Stimulated activated effector memory CD8-positive, alpha-beta T cell treated with anti-CD3 and anti-CD28 coated beads, Interleukin-12 subunit alpha, Interleukin-12 subunit beta, amount 100 ng/mL, for 72 hours (primary cell): ENCODE results near the gene UVRAG.
"Not testable (repeated sequence)": the region's sequence is repeated elsewhere in the genome, so short reads cannot be mapped to it uniquely, and the experiment has no call there.

Source experiments
- ATAC-seq: fragments of 150-1000 bp; cut with Tn5 transposase; 2 replicates; pipeline ENCODE4 v1.10.0; 2021
- DNase-seq, 2 donors: peaks; one replicate each; pipeline ENCODE4 v3.0.0; 2021 to 2022; ENCODE audit warnings: low spot score in 2 of 2
- H3K27ac Mint-ChIP-seq: one replicate; pipeline ENCODE4 v1.8.0; 2022; ENCODE audit warnings: mild to moderate bottlenecking, mixed read lengths
- H3K36me3 Mint-ChIP-seq: one replicate; pipeline ENCODE4 v1.8.0; 2022; ENCODE audit warnings: mild to moderate bottlenecking, mixed read lengths
- H3K4me1 Mint-ChIP-seq: one replicate; pipeline ENCODE4 v1.8.0; 2022; ENCODE audit warnings: mixed read lengths
- H3K4me3 Mint-ChIP-seq: one replicate; pipeline ENCODE4 v1.8.0; 2022; ENCODE audit warnings: mild to moderate bottlenecking, mixed read lengths
- H3K9me3 Mint-ChIP-seq: one replicate; pipeline ENCODE4 v1.8.0; 2022; ENCODE audit warnings: mixed read lengths

Gene UVRAG

DNA sequence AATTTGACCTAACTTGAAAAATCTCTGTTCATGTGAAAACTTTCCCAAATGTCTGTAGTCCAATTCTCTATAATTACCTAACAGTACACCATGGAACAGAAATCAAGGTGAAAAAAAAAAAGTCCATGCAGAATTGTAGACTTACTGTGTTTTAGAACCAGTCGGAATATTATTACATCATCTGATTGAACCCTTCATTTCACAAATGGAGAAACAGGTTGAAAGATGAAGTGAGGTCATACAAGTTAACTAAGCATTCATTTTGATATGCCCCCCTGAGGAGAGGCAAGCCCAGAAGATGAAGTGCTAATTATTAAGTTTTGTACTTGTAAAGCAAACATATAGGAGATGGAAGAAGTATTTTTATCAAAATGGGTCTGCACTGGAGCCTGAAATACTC, 211.9 kb downstream of the UVRAG start:
- H3K9me3 Mint-ChIP-seq: no peaks in the 10 kb centered on the region
- H3K4me1 Mint-ChIP-seq: no peaks in the 10 kb centered on the region
- no peak overlapping the region for H3K27ac Mint-ChIP-seq
- no peak for ATAC-seq
- H3K36me3 Mint-ChIP-seq: peaks cover 7% of the 10 kb centered on the region
- no peak for DNase-seq
- H3K4me3 Mint-ChIP-seq: no peak overlapping the region

- Mint-ChIP-seq H3K4me1 (no peaks in the 10 kb centered on the region), H3K36me3 (peaks cover 7% of the 10 kb centered on the region), H3K9me3 (no peaks in the 10 kb centered on the region), H3K4me3 (no peak overlapping the region), H3K27ac (no peak overlapping the region)
- DNase-seq: no peak
- ATAC-seq: no peak
Observed at GRCh38 chr11:76030286-76030685, 215.3 kb downstream of the UVRAG start.

DNA sequence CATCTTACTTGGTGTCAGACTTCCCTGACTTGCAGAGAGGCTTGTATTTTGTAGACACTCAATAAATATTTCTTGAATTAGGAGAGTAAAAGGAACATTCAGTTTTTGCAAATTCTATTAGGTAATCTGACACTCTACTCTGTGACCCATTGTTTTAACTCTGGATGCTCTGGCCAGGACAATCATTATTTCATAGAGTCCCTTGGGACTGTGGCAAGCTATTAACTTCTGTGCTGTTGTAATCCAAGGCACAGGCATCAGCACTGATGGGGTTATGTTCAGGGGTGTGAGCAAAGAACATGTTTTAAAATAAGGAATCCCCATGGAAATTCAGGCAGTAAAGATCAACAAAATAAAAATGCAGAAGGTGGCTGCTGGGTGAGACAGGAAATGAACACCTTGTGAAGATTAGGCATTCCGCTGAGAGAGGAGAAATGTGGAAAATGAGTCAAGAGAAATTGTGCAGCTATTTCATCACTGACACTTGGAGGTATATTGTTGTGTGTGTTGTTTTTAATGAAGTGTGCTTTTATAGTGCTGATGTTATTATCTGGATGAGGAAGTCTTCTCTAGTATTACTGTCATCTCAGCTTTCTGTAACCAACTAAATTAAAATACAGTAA, 216.1 kb downstream of the UVRAG start:
- H3K27ac Mint-ChIP-seq: no peak overlapping the region
- DNase-seq: no peak
- H3K36me3 Mint-ChIP-seq: peaks cover 7% of the 10 kb centered on the region
- no peak for ATAC-seq
- H3K9me3 Mint-ChIP-seq: no peaks in the 10 kb centered on the region
- H3K4me3 Mint-ChIP-seq: no peak overlapping the region
- H3K4me1 Mint-ChIP-seq: no peaks in the 10 kb centered on the region

GRCh38 chr11:76033699-76034098, 218.7 kb downstream of the UVRAG start:
- peaks cover 7% of the 10 kb centered on the region for H3K36me3 Mint-ChIP-seq
- no peak overlapping the region for H3K27ac Mint-ChIP-seq
- no peaks in the 10 kb centered on the region for H3K9me3 Mint-ChIP-seq
- H3K4me3 Mint-ChIP-seq: no peak overlapping the region
- ATAC-seq: no peak
- no peaks in the 10 kb centered on the region for H3K4me1 Mint-ChIP-seq
- DNase-seq: no peak

DNA sequence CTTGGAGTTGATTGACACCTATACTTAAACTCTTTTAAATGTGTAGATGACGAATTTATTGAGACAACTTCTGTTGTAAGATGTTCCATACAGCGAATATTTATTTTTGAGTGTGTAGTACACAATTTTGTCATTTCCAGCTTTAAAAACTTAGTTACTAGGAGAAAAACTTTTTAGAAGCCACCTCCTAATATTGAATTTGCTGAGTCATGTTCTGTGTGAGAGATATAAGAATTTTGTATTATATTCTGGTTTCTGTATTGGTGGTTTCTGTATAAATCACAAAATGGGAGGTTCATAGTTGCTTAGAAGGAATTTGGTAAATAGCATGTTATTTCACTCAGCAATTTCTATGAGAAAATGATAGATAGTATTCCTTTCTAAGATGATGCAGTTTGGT, 220.0 kb downstream of the UVRAG start:
- Mint-ChIP-seq H3K36me3 (no peaks in the 10 kb centered on the region), H3K4me3 (no peak overlapping the region), H3K4me1 (no peaks in the 10 kb centered on the region), H3K27ac (no peak overlapping the region), H3K9me3 (no peaks in the 10 kb centered on the region)
- no peak for DNase-seq
- no peak for ATAC-seq

GRCh38 chr11:76038608-76039007, 223.6 kb downstream of the UVRAG start:
- Mint-ChIP-seq H3K27ac (no peak overlapping the region), H3K4me1 (no peaks in the 10 kb centered on the region), H3K9me3 (no peaks in the 10 kb centered on the region), H3K4me3 (no peak overlapping the region), H3K36me3 (no peaks in the 10 kb centered on the region)
- ATAC-seq (no peak), DNase-seq (no peak)

DNA sequence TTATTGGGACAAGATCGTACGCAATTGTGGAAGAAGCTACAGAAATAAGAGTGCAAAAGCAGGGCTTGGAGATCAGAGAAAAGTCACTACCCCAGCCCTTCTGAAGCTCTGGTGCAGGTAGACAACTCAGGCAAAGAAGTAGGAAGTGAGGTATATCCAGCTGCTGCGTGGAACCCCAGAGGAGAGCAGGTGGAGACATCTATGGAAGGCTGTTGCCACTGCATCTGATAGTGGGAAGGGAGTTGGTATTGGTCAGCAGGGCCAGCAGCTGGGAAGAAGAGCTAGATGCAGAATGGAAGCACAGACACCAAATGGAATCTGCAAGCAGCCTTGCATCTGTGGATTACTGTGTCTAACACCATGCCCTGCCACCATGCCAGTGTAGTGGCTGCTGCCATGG, 226.2 kb downstream of the UVRAG start:
- ATAC-seq (no peak), DNase-seq (no peak)
- Mint-ChIP-seq H3K4me1 (no peaks in the 10 kb centered on the region), H3K27ac (no peak overlapping the region), H3K9me3 (no peaks in the 10 kb centered on the region), H3K4me3 (no peak overlapping the region), H3K36me3 (peaks cover 5% of the 10 kb centered on the region)

GRCh38 chr11:76044750-76045320, 229.8 kb downstream of the UVRAG start:
- DNase-seq: no peak
- no peak overlapping the region for H3K27ac Mint-ChIP-seq
- no peak for ATAC-seq
- no peak overlapping the region for H3K4me3 Mint-ChIP-seq
- no peaks in the 10 kb centered on the region for H3K4me1 Mint-ChIP-seq
- H3K36me3 Mint-ChIP-seq: peaks cover 5% of the 10 kb centered on the region
- no peaks in the 10 kb centered on the region for H3K9me3 Mint-ChIP-seq

GRCh38 chr11:76047231-76047630, 232.2 kb downstream of the UVRAG start:
- H3K4me1 Mint-ChIP-seq: peaks cover 6% of the 10 kb centered on the region
- peaks cover 5% of the 10 kb centered on the region for H3K36me3 Mint-ChIP-seq
- no peak overlapping the region for H3K27ac Mint-ChIP-seq
- no peak overlapping the region for H3K4me3 Mint-ChIP-seq
- ATAC-seq: no peak
- no peaks in the 10 kb centered on the region for H3K9me3 Mint-ChIP-seq
- no peak for DNase-seq

DNA sequence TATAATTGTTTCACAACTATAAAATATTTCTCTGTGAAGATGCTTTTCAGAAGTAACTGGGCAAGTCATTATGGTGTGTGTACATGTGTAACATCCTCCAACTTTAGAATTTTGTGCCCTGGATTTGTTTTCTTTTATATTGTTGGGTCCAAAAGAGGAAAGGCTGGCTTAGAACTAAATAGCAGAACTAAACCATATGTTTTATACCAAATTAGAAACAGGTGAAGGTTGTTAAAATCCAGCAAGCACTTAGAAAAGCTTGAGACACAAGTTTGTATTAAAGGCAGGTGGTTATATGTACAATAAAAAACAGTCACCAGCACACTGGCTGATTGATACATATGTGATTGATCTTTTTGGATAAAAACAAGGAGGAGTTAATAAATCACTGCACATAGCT, 232.8 kb downstream of the UVRAG start:
- Mint-ChIP-seq H3K9me3 (no peaks in the 10 kb centered on the region), H3K4me3 (no peak overlapping the region), H3K27ac (no peak overlapping the region), H3K36me3 (peaks cover 5% of the 10 kb centered on the region), H3K4me1 (peaks cover 8% of the 10 kb centered on the region)
- DNase-seq: no peak
- ATAC-seq: no peak

DNA sequence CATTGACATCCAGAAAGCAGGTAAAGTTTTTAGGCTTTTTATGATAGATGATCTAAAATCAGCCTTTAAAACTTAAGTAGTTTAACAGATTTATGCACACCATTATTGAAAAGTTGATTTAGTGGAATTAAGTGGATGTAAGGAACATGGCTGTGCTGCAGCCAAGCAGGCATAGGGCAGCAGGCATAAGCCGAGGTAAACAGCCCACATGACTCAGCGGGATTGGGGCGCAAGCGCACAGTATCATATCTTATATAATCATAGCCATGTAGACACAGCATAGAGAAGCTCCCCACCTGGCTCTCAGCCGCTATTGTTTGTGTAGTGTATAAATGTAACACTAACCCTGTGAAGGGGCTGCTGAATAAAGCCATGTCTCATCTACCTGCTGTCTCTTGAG, 233.8 kb downstream of the UVRAG start:
- Mint-ChIP-seq H3K4me1 (peaks cover 8% of the 10 kb centered on the region), H3K9me3 (no peaks in the 10 kb centered on the region), H3K27ac (no peak overlapping the region), H3K36me3 (peaks cover 5% of the 10 kb centered on the region), H3K4me3 (no peak overlapping the region)
- DNase-seq (no peak), ATAC-seq (no peak)

DNA sequence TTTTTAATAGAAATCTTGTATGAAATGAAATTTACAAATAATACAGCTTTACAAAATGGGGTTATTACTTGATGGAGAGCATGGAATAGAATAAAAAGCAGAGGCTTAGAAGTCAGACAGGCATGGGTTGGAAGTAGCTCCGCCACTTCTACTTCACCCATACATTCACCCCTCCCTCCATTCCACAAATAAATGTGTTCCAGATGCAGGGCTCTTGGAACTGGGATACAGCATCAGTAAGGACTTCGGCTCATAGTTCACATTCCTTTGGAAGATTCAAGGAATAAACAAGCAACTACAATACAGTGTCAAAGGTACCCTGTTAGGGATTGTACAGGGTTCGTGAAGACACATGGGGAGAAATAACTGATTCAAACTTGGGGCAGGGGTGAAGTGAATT, 234.5 kb downstream of the UVRAG start:
- Mint-ChIP-seq H3K36me3 (peaks cover 4% of the 10 kb centered on the region), H3K27ac (no peak overlapping the region)

DNA sequence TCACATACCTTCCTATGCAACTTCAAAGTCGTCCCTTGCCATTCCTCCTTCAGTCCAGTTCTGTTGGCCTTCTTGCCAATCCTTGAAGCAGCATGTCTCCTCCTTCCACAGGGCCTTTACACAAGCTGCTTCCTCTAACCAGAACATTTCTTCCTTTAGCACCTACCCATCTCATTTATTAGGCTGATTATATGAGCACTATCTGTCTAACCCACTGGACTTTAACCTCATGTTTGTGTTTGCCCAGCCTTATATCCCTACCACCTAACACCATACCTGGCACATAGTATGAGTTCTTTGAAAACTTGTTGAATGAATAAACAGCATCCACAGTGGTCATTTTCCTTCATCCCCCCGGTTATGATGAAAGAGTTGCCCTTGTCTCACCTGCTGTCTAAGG, 236.9 kb downstream of the UVRAG start:
- Mint-ChIP-seq H3K4me1 (peaks cover 8% of the 10 kb centered on the region), H3K9me3 (no peaks in the 10 kb centered on the region), H3K27ac (peak overlapping the region; percentile 20), H3K36me3 (no peaks in the 10 kb centered on the region), H3K4me3 (no peak overlapping the region)
- ATAC-seq (no peak), DNase-seq (no peak)

More for the DNA sequence above, 234.5 kb downstream of the UVRAG start:
- no peak for ATAC-seq
- DNase-seq: no peak
- H3K4me3 Mint-ChIP-seq: no peak overlapping the region
- no peaks in the 10 kb centered on the region for H3K9me3 Mint-ChIP-seq
- H3K4me1 Mint-ChIP-seq: peaks cover 8% of the 10 kb centered on the region

GRCh38 chr11:76054330-76054729, 239.3 kb downstream of the UVRAG start:
- Mint-ChIP-seq H3K4me1 (peaks cover 8% of the 10 kb centered on the region), H3K27ac (no peak overlapping the region), H3K4me3 (no peak overlapping the region), H3K36me3 (no peaks in the 10 kb centered on the region), H3K9me3 (no peaks in the 10 kb centered on the region)
- no peak for ATAC-seq
- DNase-seq: no peak

DNA sequence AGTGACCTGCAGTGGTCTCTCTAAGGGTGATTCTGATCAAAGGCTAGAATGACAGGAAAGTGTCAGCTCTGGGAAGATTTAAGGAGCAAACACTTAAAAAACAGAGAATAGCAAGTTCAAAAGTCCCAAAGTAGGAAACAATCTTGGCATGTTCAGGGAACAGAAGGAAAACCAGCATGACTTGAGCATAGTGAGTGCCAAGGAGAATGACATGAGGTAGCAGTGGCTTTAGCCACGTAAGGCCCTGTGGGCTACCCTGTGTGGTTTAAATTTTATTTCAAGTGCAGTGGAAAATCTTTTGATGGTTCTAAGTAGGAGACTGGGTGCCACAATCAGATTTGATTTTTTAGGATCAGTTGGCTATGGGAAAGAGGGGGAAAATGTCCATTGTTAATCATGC, 241.9 kb downstream of the UVRAG start:
- Mint-ChIP-seq H3K36me3 (no peaks in the 10 kb centered on the region), H3K4me1 (peaks cover 6% of the 10 kb centered on the region), H3K27ac (no peak overlapping the region), H3K9me3 (no peaks in the 10 kb centered on the region), H3K4me3 (no peak overlapping the region)
- DNase-seq: no peak
- no peak for ATAC-seq

DNA sequence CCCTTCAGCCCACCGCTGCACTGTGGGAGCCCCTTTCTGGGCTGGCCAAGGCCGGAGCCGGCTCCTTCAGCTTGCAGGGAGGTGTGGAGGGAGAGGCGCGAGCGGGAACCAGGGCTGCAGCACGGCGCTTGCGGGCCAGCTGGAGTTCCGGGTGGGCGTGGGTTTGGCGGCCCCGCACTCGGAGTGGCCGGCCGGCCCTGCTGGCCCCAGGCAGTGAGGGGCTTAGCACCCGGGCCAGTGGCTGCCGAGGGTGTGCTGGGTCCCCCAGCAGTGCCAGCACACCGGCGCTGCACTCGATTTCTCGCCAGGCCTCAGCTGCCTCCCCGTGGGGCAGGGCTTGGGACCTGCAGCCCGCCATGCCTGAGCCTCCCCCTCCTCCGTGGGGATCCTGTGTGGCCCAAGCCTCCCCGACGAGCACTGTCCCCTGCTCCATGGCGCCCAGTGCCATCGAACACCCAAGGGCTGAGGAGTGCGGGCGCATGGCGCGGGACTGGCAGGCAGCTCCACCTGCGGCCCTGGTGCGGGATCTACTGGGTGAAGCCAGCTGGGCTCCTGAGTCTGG, 245.5 kb downstream of the UVRAG start:
- not testable (repeated sequence) for H3K4me3 Mint-ChIP-seq

More for the DNA sequence above, 245.5 kb downstream of the UVRAG start:
- not testable (repeated sequence) for DNase-seq, ATAC-seq, H3K27ac Mint-ChIP-seq, H3K4me1 Mint-ChIP-seq, H3K9me3 Mint-ChIP-seq, H3K36me3 Mint-ChIP-seq
